K562 (cell line): ENCODE measurements around the gene ALS2. TPM values are rescaled to one million over a fixed set of nuclear protein-coding genes. Genes with fewer than 3 reads are reported as not detected.

ENCODE experiments used
- ATAC-seq: fragments of 200-7000 bp; cut with Tn5 transposase; 3 replicates; pipeline ENCODE4 v1.9.1; 2020; ENCODE audit warnings: moderate library complexity
- BruUV-seq: library from RNA; stranded (reverse); fragments of 400-500 nt; replicated peaks from 2 replicates; lab custom pipeline; 2021; lab: Mats Ljungman, UMichigan
- CTCF ChIA-PET: fragments of 300-600 bp; formaldehyde crosslinking; extraction: SDS; loops from one replicate; lab custom pipeline; 2021; ENCODE audit warnings: low intra/inter-chr PET ratio; lab: Yijun Ruan, JAX
- POLR2A ChIA-PET: fragments of 300-600, 350-650 bp; sonication (Branson Sonifier 250); formaldehyde crosslinking; extraction: SDS; loops from one replicate; lab custom pipeline; 2021; ENCODE audit warnings: antibody characterized with exemption, inconsistent platforms; lab: Yijun Ruan, JAX
- DNase-seq, 4 experiments: peaks; one replicate each; pipeline versions ENCODE4 v3.0.0 to v3.0.0-alpha.2; 2011 to 2018; ENCODE audit warnings: low spot score in 3 of 4, mixed read lengths in 3 of 4; ENCODE audit errors: extremely low read depth in 1 of 4
- FAIRE-seq: peaks from 2 replicates; lab custom pipeline; 2011; peaks lifted over from hg19 to GRCh38; lab: Jason Lieb, UNC
- H2AFZ ChIP-seq: 2 replicates; pipeline ENCODE4 v1.6.0; 2011; ENCODE audit warnings: low read depth, low read length, control low read depth, inconsistent platforms
- H3K27ac ChIP-seq: fragments of 200-600 bp; 3 replicates; pipeline ENCODE4 v1.8.0; 2011; ENCODE audit warnings: low read depth, mild to moderate bottlenecking, control low read depth, inconsistent platforms, low read length, moderate library complexity, mixed read lengths; ENCODE audit errors: extremely low read depth
- H3K27me3 ChIP-seq, 2 experiments: fragments of 300-600 bp in 1 of 2; 2 replicates in 1 of 2; 3 replicates in 1 of 2; pipeline versions ENCODE4 v1.6.0 to v1.8.0; 2011; ENCODE audit warnings: inconsistent platforms in 2 of 2, low read length in 2 of 2, mild to moderate bottlenecking in 1 of 2, mixed read lengths in 1 of 2, moderate library complexity in 1 of 2; ENCODE audit not compliant: control insufficient read depth in 2 of 2, insufficient read depth in 2 of 2
- H3K36me3 ChIP-seq: fragments of 300-600 bp; 3 replicates; pipeline ENCODE4 v1.8.0; 2011; ENCODE audit warnings: mild to moderate bottlenecking, low read length, inconsistent platforms; ENCODE audit not compliant: control insufficient read depth, insufficient read depth
- H3K4me1 ChIP-seq, 2 experiments: fragments of 200-600 bp in 1 of 2; replicated peaks in 1 of 2; 2 replicates in 1 of 2; 3 replicates in 1 of 2; pipeline versions ENCODE4 v1.5.1 to v1.8.0; 2011; ENCODE audit warnings: inconsistent platforms in 2 of 2, low read length in 2 of 2, mild to moderate bottlenecking in 1 of 2, mixed read lengths in 1 of 2, moderate library complexity in 1 of 2; ENCODE audit not compliant: control insufficient read depth in 2 of 2, insufficient read depth in 2 of 2
- H3K4me2 ChIP-seq: 2 replicates; pipeline ENCODE4 v1.6.1; 2011; ENCODE audit warnings: low read length, control low read depth, inconsistent platforms, mixed read lengths; ENCODE audit not compliant: insufficient read depth
- H3K4me3 ChIP-seq: fragments of 200-600 bp; sonication (generic), shearing (Covaris generic); 2 replicates; pipeline ENCODE4 v1.5.1; 2016; ENCODE audit warnings: control low read depth, inconsistent platforms
- H3K79me2 ChIP-seq: fragments of 200-600 bp; 3 replicates; pipeline ENCODE4 v1.8.0; 2011; ENCODE audit warnings: low read length, inconsistent platforms; ENCODE audit not compliant: control insufficient read depth, insufficient read depth
- H3K9ac ChIP-seq, 2 experiments: 2 replicates each; pipeline versions ENCODE4 v1.6.0 to v1.6.1; 2011; ENCODE audit warnings: low read depth in 2 of 2, low read length in 2 of 2, control low read depth in 1 of 2, inconsistent platforms in 1 of 2, mild to moderate bottlenecking in 1 of 2, mixed read lengths in 1 of 2; ENCODE audit not compliant: insufficient read depth in 1 of 2
- H3K9me1 ChIP-seq: one replicate; pipeline ENCODE4 v1.6.0; 2011; ENCODE audit warnings: inconsistent platforms, mild to moderate bottlenecking, low read length, moderate library complexity; ENCODE audit not compliant: control insufficient read depth, insufficient read depth
- H3K9me3 ChIP-seq: replicated peaks from 2 replicates; pipeline ENCODE4 v1.5.1; 2011; ENCODE audit warnings: low read depth, low read length, inconsistent platforms; ENCODE audit not compliant: control insufficient read depth, insufficient read depth
- H4K20me1 ChIP-seq: replicated peaks from 2 replicates; pipeline ENCODE4 v1.6.1; 2011; ENCODE audit warnings: low read length, inconsistent platforms, mixed read lengths; ENCODE audit not compliant: control insufficient read depth, insufficient read depth
- HDAC1 ChIP-seq, 2 experiments: fragments of 450-650 bp; IDR thresholded peaks; 2 replicates each; pipeline ENCODE4 v1.6.1; 2016 to 2017; ENCODE audit warnings: inconsistent platforms in 1 of 2, mild to moderate bottlenecking in 1 of 2, moderate library complexity in 1 of 2
- KDM1A ChIP-seq, 2 experiments: fragments of 450-650 bp; IDR thresholded peaks; 2 replicates each; pipeline ENCODE4 v1.6.1; 2016; ENCODE audit warnings: mild to moderate bottlenecking in 2 of 2
- KDM4B ChIP-seq, 2 experiments: fragments of 450-650 bp in 1 of 2; sonication (generic) in 1 of 2; IDR thresholded peaks; 2 replicates each; pipeline ENCODE4 v1.6.1; 2016 to 2017; ENCODE audit warnings: borderline replicate concordance in 2 of 2, antibody characterized with exemption in 1 of 2, low read depth in 1 of 2, mild to moderate bottlenecking in 1 of 2
- RCOR1 ChIP-seq, 2 experiments: IDR thresholded peaks; 2 replicates each; pipeline ENCODE4 v1.6.1; 2012; ENCODE audit warnings: low read depth in 2 of 2, low read length in 2 of 2, borderline replicate concordance in 1 of 2, improper control_type of control experiment in 1 of 2
- SOX6 ChIP-seq: fragments of 450-650 bp; IDR thresholded peaks from 2 replicates; pipeline ENCODE4 v1.6.1; 2014; ENCODE audit warnings: mild to moderate bottlenecking
- ZNF133 ChIP-seq: fragments of 250-450 bp; sonication (Bioruptor Pico); IDR thresholded peaks from 2 replicates; pipeline ENCODE4 v1.4.0; 2020; ENCODE audit warnings: mild to moderate bottlenecking
- ZNF24 ChIP-seq: fragments of 450-650 bp; IDR thresholded peaks from 2 replicates; pipeline ENCODE4 v1.6.1; 2016
- WGBS: fragments of 100-300 bp; shearing (Covaris generic); methylation state at CpG from one replicate; pipeline ENCODE4 v1.1.6; 2016; ENCODE audit warnings: low coverage, mixed read lengths; ENCODE audit not compliant: insufficient coverage; ENCODE audit errors: missing lambda C conversion rate; 5-methylcytosine and 5-hydroxymethylcytosine counted together
- in situ Hi-C: fragments of 300-500 bp; cut with MboI; formaldehyde crosslinking; loops from 4 replicates; pipeline ENCODE4 v1.15.0; 2018; ENCODE audit warnings: inconsistent platforms, mixed read lengths
- intact Hi-C: fragments of 100-400 bp; cut with micrococcal nuclease; formaldehyde crosslinking; loops from 2 replicates; pipeline ENCODE4 v1.14.2; 2022
- polyA plus RNA-seq, 8 experiments: library from polyadenylated mRNA; depleted of rRNA in 4 of 8; stranded (reverse) in 5 of 8; unstranded in 3 of 8; fragments of >200 nt; fragmentation: Nextera tagmentation in 2 of 8; fragmentation: Illumina TruSeq in 1 of 8; extraction: Ambion mirVana in 2 of 8; extraction: Trizol in 1 of 8; gene quantifications; 2 replicates each; pipeline versions ENCODE4 v1.2.1 to v1.2.3, GENCODE V29; 2011 to 2014; ENCODE audit warnings: inconsistent platforms in 1 of 8, missing spikeins in 1 of 8
- total RNA-seq, 7 experiments: library from RNA; depleted of rRNA in 6 of 7; stranded (reverse); fragments of >200 nt in 6 of 7; fragmentation: Illumina TruSeq in 2 of 7; extraction: Trizol in 2 of 7; gene quantifications; 2 replicates each; pipeline versions ENCODE4 v1.2.1 to v1.2.3, GENCODE V29; 2011 to 2021; ENCODE audit warnings: low replicate concordance in 1 of 7
- TF ChIP-seq, protein P1 (sequence below), 2 experiments: fragments of 450-650 bp; formaldehyde crosslinking in 1 of 2; IDR thresholded peaks; 2 replicates each; pipeline versions ENCODE4 v1.4.0 to v1.6.1; 2014 to 2020; ENCODE audit warnings: mild to moderate bottlenecking in 2 of 2, borderline replicate concordance in 1 of 2, low read depth in 1 of 2
- TF ChIP-seq, protein P2 (sequence below): fragments of 250-450 bp; sonication (Bioruptor Pico); IDR thresholded peaks from 2 replicates; pipeline ENCODE4 v1.4.0; 2020

Gene ALS2
- total and polyA plus RNA-seq, 9 of the 15 experiments (the other 6 are each of a cell fraction or from before 2014, with no cell fraction given) = 5.2 to 17.7 (median 11.6) TPM

DNA sequence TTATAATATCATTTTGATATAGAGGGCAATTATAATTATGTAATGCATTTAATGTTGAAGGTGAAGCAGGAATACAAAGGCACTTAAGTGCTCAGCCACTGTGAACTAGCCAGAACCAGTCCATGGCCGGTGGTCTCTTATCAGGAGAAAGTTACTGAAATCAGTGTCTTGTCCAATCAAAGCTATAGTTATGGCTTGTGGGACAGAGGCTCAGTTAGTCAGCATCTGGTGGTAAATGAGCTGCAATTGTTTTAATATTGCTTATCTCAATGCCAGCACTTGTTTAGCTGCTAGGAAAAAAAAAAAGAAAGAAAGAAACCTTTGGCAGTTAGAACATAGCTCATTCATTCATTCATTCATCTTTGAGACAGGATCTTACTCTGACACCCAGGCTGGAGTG lies 3.8 kb upstream of the ALS2 start:
- peaks cover 6 to 13% of the 10 kb centered on the region in 2 experiments; a peak in 4 of 5 replicates for H3K4me1 ChIP-seq
- TF ChIP-seq KDM1A (IDR thresholded peaks at IDR 0.05) = peak; percentile 64 to 71
- peak; percentile 26; the same call in 1 of the 2 replicates for TF ChIP-seq SOX6
- TF ChIP-seq ZNF133 (CRISPR knock-in tag) = no peak
- TF ChIP-seq, protein P1, sequence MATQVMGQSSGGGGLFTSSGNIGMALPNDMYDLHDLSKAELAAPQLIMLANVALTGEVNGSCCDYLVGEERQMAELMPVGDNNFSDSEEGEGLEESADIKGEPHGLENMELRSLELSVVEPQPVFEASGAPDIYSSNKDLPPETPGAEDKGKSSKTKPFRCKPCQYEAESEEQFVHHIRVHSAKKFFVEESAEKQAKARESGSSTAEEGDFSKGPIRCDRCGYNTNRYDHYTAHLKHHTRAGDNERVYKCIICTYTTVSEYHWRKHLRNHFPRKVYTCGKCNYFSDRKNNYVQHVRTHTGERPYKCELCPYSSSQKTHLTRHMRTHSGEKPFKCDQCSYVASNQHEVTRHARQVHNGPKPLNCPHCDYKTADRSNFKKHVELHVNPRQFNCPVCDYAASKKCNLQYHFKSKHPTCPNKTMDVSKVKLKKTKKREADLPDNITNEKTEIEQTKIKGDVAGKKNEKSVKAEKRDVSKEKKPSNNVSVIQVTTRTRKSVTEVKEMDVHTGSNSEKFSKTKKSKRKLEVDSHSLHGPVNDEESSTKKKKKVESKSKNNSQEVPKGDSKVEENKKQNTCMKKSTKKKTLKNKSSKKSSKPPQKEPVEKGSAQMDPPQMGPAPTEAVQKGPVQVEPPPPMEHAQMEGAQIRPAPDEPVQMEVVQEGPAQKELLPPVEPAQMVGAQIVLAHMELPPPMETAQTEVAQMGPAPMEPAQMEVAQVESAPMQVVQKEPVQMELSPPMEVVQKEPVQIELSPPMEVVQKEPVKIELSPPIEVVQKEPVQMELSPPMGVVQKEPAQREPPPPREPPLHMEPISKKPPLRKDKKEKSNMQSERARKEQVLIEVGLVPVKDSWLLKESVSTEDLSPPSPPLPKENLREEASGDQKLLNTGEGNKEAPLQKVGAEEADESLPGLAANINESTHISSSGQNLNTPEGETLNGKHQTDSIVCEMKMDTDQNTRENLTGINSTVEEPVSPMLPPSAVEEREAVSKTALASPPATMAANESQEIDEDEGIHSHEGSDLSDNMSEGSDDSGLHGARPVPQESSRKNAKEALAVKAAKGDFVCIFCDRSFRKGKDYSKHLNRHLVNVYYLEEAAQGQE (IDR thresholded peaks at IDR 0.05; ENCODE audit: borderline replicate concordance) = peak; percentile 55
- TF ChIP-seq, protein P1 (CRISPR knock-in tag; IDR thresholded peaks at IDR 0.05; ENCODE audit: low read depth) = no peak
- TF ChIP-seq ZNF24 = peak; percentile 66
- TF ChIP-seq RCOR1 (IDR thresholded peaks at IDR 0.05; ENCODE audit: borderline replicate concordance in 1 of 2, low read depth in 2 of 2, low read length in 2 of 2) = peak in 1 of 2 experiments; percentile 82; a peak in 2 of 4 replicates
- TF ChIP-seq, protein P2, sequence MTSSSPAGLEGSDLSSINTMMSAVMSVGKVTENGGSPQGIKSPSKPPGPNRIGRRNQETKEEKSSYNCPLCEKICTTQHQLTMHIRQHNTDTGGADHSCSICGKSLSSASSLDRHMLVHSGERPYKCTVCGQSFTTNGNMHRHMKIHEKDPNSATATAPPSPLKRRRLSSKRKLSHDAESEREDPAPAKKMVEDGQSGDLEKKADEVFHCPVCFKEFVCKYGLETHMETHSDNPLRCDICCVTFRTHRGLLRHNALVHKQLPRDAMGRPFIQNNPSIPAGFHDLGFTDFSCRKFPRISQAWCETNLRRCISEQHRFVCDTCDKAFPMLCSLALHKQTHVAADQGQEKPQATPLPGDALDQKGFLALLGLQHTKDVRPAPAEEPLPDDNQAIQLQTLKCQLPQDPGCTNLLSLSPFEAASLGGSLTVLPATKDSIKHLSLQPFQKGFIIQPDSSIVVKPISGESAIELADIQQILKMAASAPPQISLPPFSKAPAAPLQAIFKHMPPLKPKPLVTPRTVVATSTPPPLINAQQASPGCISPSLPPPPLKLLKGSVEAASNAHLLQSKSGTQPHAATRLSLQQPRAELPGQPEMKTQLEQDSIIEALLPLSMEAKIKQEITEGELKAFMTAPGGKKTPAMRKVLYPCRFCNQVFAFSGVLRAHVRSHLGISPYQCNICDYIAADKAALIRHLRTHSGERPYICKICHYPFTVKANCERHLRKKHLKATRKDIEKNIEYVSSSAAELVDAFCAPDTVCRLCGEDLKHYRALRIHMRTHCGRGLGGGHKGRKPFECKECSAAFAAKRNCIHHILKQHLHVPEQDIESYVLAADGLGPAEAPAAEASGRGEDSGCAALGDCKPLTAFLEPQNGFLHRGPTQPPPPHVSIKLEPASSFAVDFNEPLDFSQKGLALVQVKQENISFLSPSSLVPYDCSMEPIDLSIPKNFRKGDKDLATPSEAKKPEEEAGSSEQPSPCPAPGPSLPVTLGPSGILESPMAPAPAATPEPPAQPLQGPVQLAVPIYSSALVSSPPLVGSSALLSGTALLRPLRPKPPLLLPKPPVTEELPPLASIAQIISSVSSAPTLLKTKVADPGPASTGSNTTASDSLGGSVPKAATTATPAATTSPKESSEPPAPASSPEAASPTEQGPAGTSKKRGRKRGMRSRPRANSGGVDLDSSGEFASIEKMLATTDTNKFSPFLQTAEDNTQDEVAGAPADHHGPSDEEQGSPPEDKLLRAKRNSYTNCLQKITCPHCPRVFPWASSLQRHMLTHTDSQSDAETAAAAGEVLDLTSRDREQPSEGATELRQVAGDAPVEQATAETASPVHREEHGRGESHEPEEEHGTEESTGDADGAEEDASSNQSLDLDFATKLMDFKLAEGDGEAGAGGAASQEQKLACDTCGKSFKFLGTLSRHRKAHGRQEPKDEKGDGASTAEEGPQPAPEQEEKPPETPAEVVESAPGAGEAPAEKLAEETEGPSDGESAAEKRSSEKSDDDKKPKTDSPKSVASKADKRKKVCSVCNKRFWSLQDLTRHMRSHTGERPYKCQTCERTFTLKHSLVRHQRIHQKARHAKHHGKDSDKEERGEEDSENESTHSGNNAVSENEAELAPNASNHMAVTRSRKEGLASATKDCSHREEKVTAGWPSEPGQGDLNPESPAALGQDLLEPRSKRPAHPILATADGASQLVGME = no peak
- no peak for TF ChIP-seq KDM4B (IDR thresholded peaks at IDR 0.05; ENCODE audit: borderline replicate concordance in 2 of 2, low read depth in 1 of 2)
- 0 out of 4 replicates have a peak, but pooled peaks of 1 of the 2 experiments have one; percentile 29 for TF ChIP-seq HDAC1 (IDR thresholded peaks at IDR 0.05)

More for the DNA sequence above, 3.8 kb upstream of the ALS2 start:
- no peak overlapping the region for H3K9ac ChIP-seq
- no peak overlapping the region for H3K27ac ChIP-seq
- H3K4me2 ChIP-seq = no peak overlapping the region
- ATAC-seq (no peak), DNase-seq (no peak), FAIRE-seq (no peak)
- no peaks in the 10 kb centered on the region for H3K36me3 ChIP-seq
- intact Hi-C loops (no loop called here), in situ Hi-C loops (no loop called here)
- peaks cover 11% of the 10 kb centered on the region for H3K79me2 ChIP-seq
- H3K9me3 ChIP-seq = no peaks in the 10 kb centered on the region
- no peak overlapping the region for H2AFZ ChIP-seq
- no peaks in the 10 kb centered on the region for H3K27me3 ChIP-seq
- ChIA-PET CTCF (no interaction called here), POLR2A (no interaction called here)
- no peak overlapping the region for H3K4me3 ChIP-seq
- H3K9me1 ChIP-seq = no peaks in the 10 kb centered on the region
- no peaks in the 10 kb centered on the region for H4K20me1 ChIP-seq
- no TSS peak for BruUV-seq
- WGBS = 0% methylated on average over 1 of the region's 1 CpG
